Measurements from ENCODE around the gene PARD6G.

- no peak for TF ChIP-seq SIN3A (conservative IDR thresholded peaks at IDR 0.05 in 1 of 2, IDR thresholded peaks at IDR 0.05 in 1 of 2; ENCODE audit: low read depth in 1 of 2, low read length in 2 of 2)
- TF ChIP-seq ATF2 (IDR thresholded peaks at IDR 0.05; ENCODE audit: low read length): no peak
- no peak for TF ChIP-seq CEBPB (IDR thresholded peaks at IDR 0.05; ENCODE audit: low read depth, low read length)
- TF ChIP-seq CTCF (IDR thresholded peaks at IDR 0.05; ENCODE audit: control extremely low read depth in 1 of 3, insufficient read depth in 1 of 3, low read depth in 1 of 3, low read length in 3 of 3): no peak
- TF ChIP-seq HDAC2 (IDR thresholded peaks at IDR 0.05; ENCODE audit: borderline replicate concordance in 1 of 2, low read depth in 2 of 2, low read length in 2 of 2): no peak
- TF ChIP-seq SP4 (IDR thresholded peaks at IDR 0.05; ENCODE audit: low read length): no peak
- TF ChIP-seq POLR2A (IDR thresholded peaks at IDR 0.05; ENCODE audit: control extremely low read depth in 1 of 2, low read depth in 2 of 2, low read length in 2 of 2): no peak
- no peak for TF ChIP-seq RNF2 (IDR thresholded peaks at IDR 0.05; ENCODE audit: borderline replicate concordance, low read depth, low read length, missing control alignments, poor library complexity, severe bottlenecking)
- TF ChIP-seq EP300 (IDR thresholded peaks at IDR 0.05; ENCODE audit: borderline replicate concordance in 1 of 2, low read depth in 2 of 2, low read length in 2 of 2): no peak
- no peak for TF ChIP-seq MAX (IDR thresholded peaks at IDR 0.05)
- no peak for TF ChIP-seq CREB1 (IDR thresholded peaks at IDR 0.05)
- no peak for TF ChIP-seq BRCA1 (IDR thresholded peaks at IDR 0.05; ENCODE audit: low read depth, low read length)
- TF ChIP-seq YY1 (IDR thresholded peaks at IDR 0.05; ENCODE audit: low read depth, low read length): no peak
Measured at GRCh38 chr18:80127635-80128034, 119.7 kb downstream of the PARD6G start.

Data from H1 (cell line).